NCI-H2081 treated with DMSO at 0.1 percent for 48 hours (cell line): ENCODE data around the gene DACH1.

Experiments used
- DNase-seq: peaks from one replicate; lab custom pipeline; 2025; lab: John Stamatoyannopoulos, UW

Gene DACH1

GRCh38 chr13:71489041-71489440 lies 378.0 kb downstream of the DACH1 start:
- DNase-seq: no peak

GRCh38 chr13:71488201-71488600 lies 378.8 kb downstream of the DACH1 start:
- DNase-seq: no peak

GRCh38 chr13:71485913-71486312 lies 381.1 kb downstream of the DACH1 start:
- no peak for DNase-seq

- DNase-seq: no peak
These were observed 383.3 kb downstream of the DACH1 start for GRCh38 chr13:71483733-71484132.

- no peak for DNase-seq
These were observed 385.5 kb downstream of the DACH1 start for GRCh38 chr13:71481501-71481900.

- DNase-seq: no peak
These were observed 386.0 kb downstream of the DACH1 start for GRCh38 chr13:71481046-71481445.

GRCh38 chr13:71477735-71478134 lies 389.3 kb downstream of the DACH1 start:
- DNase-seq: no peak

GRCh38 chr13:71474936-71475335 lies 392.1 kb downstream of the DACH1 start:
- DNase-seq: no peak

GRCh38 chr13:71469626-71470025 lies 397.4 kb downstream of the DACH1 start:
- DNase-seq: no peak

- DNase-seq: no peak
These were observed 402.3 kb downstream of the DACH1 start for GRCh38 chr13:71464686-71465085.

- DNase-seq: no peak
These were observed 405.1 kb downstream of the DACH1 start for GRCh38 chr13:71461892-71462291.

GRCh38 chr13:71460211-71460610 lies 406.8 kb downstream of the DACH1 start:
- DNase-seq: no peak

- no peak for DNase-seq
These were observed 407.3 kb downstream of the DACH1 start for GRCh38 chr13:71459708-71460107.

- DNase-seq: no peak
These were observed 409.4 kb downstream of the DACH1 start for GRCh38 chr13:71457645-71458044.

- DNase-seq: no peak
These were observed 410.9 kb downstream of the DACH1 start for GRCh38 chr13:71456136-71456535.

GRCh38 chr13:71454509-71454908 lies 412.5 kb downstream of the DACH1 start:
- DNase-seq: no peak

GRCh38 chr13:71448080-71448630 lies 418.8 kb downstream of the DACH1 start:
- DNase-seq: no peak

- no peak for DNase-seq
These were observed 429.3 kb downstream of the DACH1 start for GRCh38 chr13:71437704-71438103.

GRCh38 chr13:71430681-71431080 lies 436.3 kb downstream of the DACH1 start:
- no peak for DNase-seq

GRCh38 chr13:71417205-71417604 lies 449.8 kb downstream of the DACH1 start:
- DNase-seq: no peak

- no peak for DNase-seq
These were observed 454.8 kb downstream of the DACH1 start for GRCh38 chr13:71412231-71412630.

GRCh38 chr13:71408416-71408815 lies 458.6 kb downstream of the DACH1 start:
- DNase-seq: no peak

GRCh38 chr13:71399631-71400215 lies 467.3 kb downstream of the DACH1 start:
- DNase-seq: no peak

- DNase-seq: no peak
These were observed 470.9 kb downstream of the DACH1 start for GRCh38 chr13:71396149-71396548.
